ENCODE measurements around the gene S100A2.
"Not testable (repeated sequence)": the region's sequence is repeated elsewhere in the genome, so short reads cannot be mapped to it uniquely, and the experiment has no call there.

- TF ChIP-seq CTCF (IDR thresholded peaks at IDR 0.05); EZH2 (IDR thresholded peaks at IDR 0.05; ENCODE audit: borderline replicate concordance, insufficient read depth, low read depth, low read length, poor library complexity, severe bottlenecking): not testable (repeated sequence)
Observed at GRCh38 chr1:153520137-153520691, 45.4 kb downstream of the S100A2 start.
